HG03097 (cell line): Measurements from ENCODE around the gene SYDE2.

Source experiments
- ATAC-seq: cut with Tn5 transposase; IDR thresholded peaks from one replicate; pipeline ENCODE4 v1.9.1; 2021; ENCODE audit not compliant: unreplicated experiment, low FRiP score

Gene SYDE2

GRCh38 chr1:85133565-85134159, 67.2 kb downstream of the SYDE2 start:
- no peak for ATAC-seq

- ATAC-seq: no peak
Observed at GRCh38 chr1:85132078-85132720, 68.6 kb downstream of the SYDE2 start.

- ATAC-seq: no peak
Observed at GRCh38 chr1:85128316-85128715, 72.5 kb downstream of the SYDE2 start.

DNA sequence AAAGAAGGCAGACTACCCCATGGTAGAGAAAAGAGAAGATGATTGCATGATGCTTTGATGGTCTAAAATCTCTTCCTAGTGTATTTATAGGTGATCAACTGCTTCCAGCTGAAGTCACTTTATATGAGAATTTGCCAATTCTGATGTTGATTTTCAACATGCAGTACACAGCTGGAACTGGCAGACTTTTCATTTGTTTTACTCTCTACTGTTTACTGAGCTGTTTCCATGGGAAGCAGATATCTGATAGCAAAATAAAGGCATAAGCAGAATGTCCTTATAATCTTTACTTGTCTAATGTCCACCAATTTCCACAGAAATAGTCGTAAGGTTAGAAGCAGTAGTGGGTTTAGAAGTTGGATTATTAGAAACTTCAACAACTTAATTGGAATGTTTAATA, 74.9 kb downstream of the SYDE2 start:
- no peak for ATAC-seq

- no peak for ATAC-seq
Observed at GRCh38 chr1:85124091-85124490, 76.7 kb downstream of the SYDE2 start.

- ATAC-seq: no peak
Observed at GRCh38 chr1:85122169-85122568, 78.6 kb downstream of the SYDE2 start.

DNA sequence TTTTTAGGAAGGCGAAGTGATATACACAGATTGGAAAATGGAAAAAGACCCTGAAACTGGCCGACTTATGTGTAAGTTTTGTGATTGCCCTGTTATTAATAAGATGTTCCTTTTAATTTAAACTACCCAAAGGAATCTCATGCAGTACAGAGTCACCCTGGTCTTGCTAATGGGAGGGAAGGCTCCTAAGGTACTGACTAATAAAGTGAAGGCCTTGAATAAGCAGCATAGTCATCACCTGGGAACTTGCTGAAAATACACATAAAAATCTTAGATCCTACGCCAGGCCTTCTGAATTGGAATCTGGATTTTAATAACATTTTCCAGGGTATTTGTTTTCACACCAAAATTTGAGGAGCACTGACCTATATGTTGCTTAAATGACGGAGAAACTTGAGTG, 79.1 kb downstream of the SYDE2 start:
- no peak for ATAC-seq

- ATAC-seq: no peak
Observed at GRCh38 chr1:85118751-85119150, 82.1 kb downstream of the SYDE2 start.

- ATAC-seq: no peak
Observed at GRCh38 chr1:85116856-85117255, 84.0 kb downstream of the SYDE2 start.

DNA sequence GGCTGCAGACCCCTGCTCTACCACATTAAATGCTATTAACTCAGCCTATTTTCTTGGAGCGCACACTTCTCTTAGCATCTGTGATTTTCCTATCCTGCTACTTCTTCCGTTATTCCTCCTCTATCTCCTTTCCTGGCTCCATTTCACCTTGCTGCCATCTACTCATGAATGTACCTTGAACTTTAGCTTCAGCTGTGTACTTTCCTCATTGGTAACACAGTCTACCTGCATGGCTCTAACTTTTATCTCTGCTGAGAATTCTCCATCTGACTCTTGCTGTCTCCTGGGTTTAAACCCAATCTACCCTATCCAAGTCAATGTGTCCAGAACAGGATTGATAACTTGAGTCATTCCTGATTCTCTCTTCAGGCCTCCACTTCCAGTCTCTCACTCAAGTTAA, 84.9 kb downstream of the SYDE2 start:
- ATAC-seq: no peak

GRCh38 chr1:85111695-85112094, 89.1 kb downstream of the SYDE2 start:
- no peak for ATAC-seq

- ATAC-seq: no peak
Observed at GRCh38 chr1:85109475-85109874, 91.3 kb downstream of the SYDE2 start.
